ENCODE measurements around the gene PIK3CD. TPM values are rescaled to one million over a fixed set of nuclear protein-coding genes. Genes with fewer than 3 reads are reported as not detected.

The PIK3CD gene
- total and polyA plus RNA-seq, 4 donors: 4.9 to 9.6 (median 7.9) TPM

DNA sequence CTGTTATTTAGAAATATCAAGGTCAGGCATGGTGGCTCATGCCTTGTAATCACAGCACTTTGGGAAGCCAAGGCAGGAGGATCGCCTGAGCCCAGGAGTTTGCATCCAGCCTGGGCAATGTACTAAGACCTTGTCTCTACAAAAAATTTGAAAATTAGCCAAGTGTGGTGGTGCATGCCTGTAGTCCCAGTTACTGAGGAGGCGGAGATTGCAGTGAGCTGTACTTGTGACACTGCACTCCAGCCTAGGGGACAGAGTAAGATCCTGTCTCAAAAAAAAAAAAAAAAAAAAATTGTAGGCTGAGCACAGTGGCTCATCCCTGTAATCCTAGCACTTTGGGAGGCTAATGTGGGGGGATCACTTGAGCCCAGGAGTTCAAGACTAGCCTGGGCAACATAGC lies 45.3 kb downstream of the PIK3CD start:
- Histone ChIP-seq H3K4me3 (ENCODE audit: low read depth, low read length) (no peak overlapping the region), H3K4me1 (ENCODE audit: control insufficient read depth, insufficient read depth, low read length) (no peaks in the 10 kb centered on the region), H3K27me3 (ENCODE audit: control insufficient read depth, insufficient read depth, low read length) (no peaks in the 10 kb centered on the region), H3K27ac (ENCODE audit: low read depth, low read length) (no peak overlapping the region), H3K9me3 (ENCODE audit: control insufficient read depth, insufficient read depth, low read length) (no peaks in the 10 kb centered on the region), H3K36me3 (ENCODE audit: control insufficient read depth, insufficient read depth, low read length) (no peaks in the 10 kb centered on the region)
- DNase-seq (ENCODE audit: low read depth in 4 of 6, low spot score in 6 of 6): no peak
- WGBS (ENCODE audit: insufficient coverage): 100% methylated on average over 1 of the region's 2 CpGs

DNA sequence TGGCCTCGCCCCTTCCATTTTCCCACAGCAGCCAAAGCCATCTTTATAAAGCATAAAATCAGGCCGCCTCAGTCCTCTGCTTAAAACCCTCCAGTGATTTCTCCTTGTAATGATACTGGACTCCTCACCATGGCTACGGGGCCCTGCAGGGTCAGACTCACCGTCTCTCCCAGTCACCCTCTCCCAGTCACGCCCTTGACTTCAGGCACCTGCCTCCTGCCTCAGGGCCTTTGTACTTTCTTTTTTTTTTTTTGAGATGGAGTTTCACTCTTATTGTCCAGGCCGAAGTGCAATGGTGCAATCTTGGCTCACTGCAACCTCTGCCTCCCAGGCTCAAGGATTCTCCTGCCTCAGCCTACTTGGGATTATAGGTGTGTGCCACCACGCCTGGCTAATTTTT lies 47.8 kb downstream of the PIK3CD start:
- WGBS (ENCODE audit: insufficient coverage): 84% methylated on average over 3 of the region's 7 CpGs
- DNase-seq (ENCODE audit: low read depth in 4 of 6, low spot score in 6 of 6): no peak
- no peaks in the 10 kb centered on the region for H3K27me3 ChIP-seq (ENCODE audit: control insufficient read depth, insufficient read depth, low read length)
- no peak overlapping the region for H3K4me3 ChIP-seq (ENCODE audit: low read depth, low read length)
- no peaks in the 10 kb centered on the region for H3K9me3 ChIP-seq (ENCODE audit: control insufficient read depth, insufficient read depth, low read length)
- H3K4me1 ChIP-seq (ENCODE audit: control insufficient read depth, insufficient read depth, low read length): no peaks in the 10 kb centered on the region
- H3K36me3 ChIP-seq (ENCODE audit: control insufficient read depth, insufficient read depth, low read length): no peaks in the 10 kb centered on the region
- H3K27ac ChIP-seq (ENCODE audit: low read depth, low read length): no peak overlapping the region

DNA sequence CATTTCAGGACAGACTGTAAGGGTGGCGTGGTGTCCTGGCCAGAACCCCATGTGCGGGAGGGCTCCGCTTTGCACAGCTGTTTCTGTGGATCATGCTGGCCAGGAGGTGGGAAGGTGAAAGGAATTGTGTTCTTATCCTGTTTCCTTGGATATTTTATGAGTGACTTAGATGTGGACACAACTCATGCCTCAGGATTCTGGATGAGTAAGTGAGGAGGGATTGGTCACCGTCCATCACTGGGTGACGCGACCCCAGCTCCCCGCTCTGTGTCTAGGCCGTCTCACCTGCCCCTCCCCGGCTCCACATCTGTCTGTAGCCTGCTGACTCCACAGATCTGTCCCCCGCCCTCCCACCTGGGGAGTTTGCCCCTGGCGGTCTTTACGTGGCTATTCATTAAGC lies 48.8 kb downstream of the PIK3CD start:
- no peaks in the 10 kb centered on the region for H3K36me3 ChIP-seq (ENCODE audit: control insufficient read depth, insufficient read depth, low read length)
- no peak overlapping the region for H3K27ac ChIP-seq (ENCODE audit: low read depth, low read length)
- no peaks in the 10 kb centered on the region for H3K9me3 ChIP-seq (ENCODE audit: control insufficient read depth, insufficient read depth, low read length)
- no peak overlapping the region for H3K4me3 ChIP-seq (ENCODE audit: low read depth, low read length)
- no peaks in the 10 kb centered on the region for H3K27me3 ChIP-seq (ENCODE audit: control insufficient read depth, insufficient read depth, low read length)
- DNase-seq (ENCODE audit: low read depth in 4 of 6, low spot score in 6 of 6): no peak
- no peaks in the 10 kb centered on the region for H3K4me1 ChIP-seq (ENCODE audit: control insufficient read depth, insufficient read depth, low read length)
- WGBS (ENCODE audit: insufficient coverage): 65% methylated on average over 12 of the region's 12 CpGs

- DNase-seq (ENCODE audit: low read depth in 4 of 6, low spot score in 6 of 6): no peak
- Histone ChIP-seq H3K27me3 (ENCODE audit: control insufficient read depth, insufficient read depth, low read length) (no peaks in the 10 kb centered on the region), H3K9me3 (ENCODE audit: control insufficient read depth, insufficient read depth, low read length) (no peaks in the 10 kb centered on the region), H3K4me3 (ENCODE audit: low read depth, low read length) (no peak overlapping the region), H3K36me3 (ENCODE audit: control insufficient read depth, insufficient read depth, low read length) (no peaks in the 10 kb centered on the region), H3K4me1 (ENCODE audit: control insufficient read depth, insufficient read depth, low read length) (no peaks in the 10 kb centered on the region), H3K27ac (ENCODE audit: low read depth, low read length) (no peak overlapping the region)
- WGBS (ENCODE audit: insufficient coverage): 93% methylated on average over 4 of the region's 4 CpGs
These were observed 50.1 kb downstream of the PIK3CD start for GRCh38 chr1:9701665-9702064.

DNA sequence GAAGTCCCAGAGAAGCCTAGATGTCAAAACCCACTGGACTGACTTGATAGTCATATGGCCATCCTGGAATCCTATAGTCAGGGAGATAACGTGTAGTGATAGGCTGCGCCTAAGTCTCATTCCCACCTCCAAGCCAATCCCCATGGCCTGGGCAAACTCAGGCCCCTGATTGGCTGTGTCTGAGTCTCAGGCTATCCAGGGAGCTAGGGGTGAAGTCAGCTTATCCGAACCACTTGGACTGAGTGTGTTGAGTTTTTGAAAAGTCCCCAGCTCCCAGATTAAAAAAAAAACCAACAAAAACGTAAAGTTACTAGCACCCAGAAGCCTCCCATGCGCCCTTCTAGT lies 51.6 kb downstream of the PIK3CD start:
- WGBS (ENCODE audit: insufficient coverage): 80% methylated on average over 1 of the region's 5 CpGs
- Histone ChIP-seq H3K4me3 (ENCODE audit: low read depth, low read length) (no peak overlapping the region), H3K9me3 (ENCODE audit: control insufficient read depth, insufficient read depth, low read length) (no peaks in the 10 kb centered on the region), H3K36me3 (ENCODE audit: control insufficient read depth, insufficient read depth, low read length) (no peaks in the 10 kb centered on the region), H3K4me1 (ENCODE audit: control insufficient read depth, insufficient read depth, low read length) (no peaks in the 10 kb centered on the region), H3K27ac (ENCODE audit: low read depth, low read length) (no peak overlapping the region), H3K27me3 (ENCODE audit: control insufficient read depth, insufficient read depth, low read length) (no peaks in the 10 kb centered on the region)
- DNase-seq (ENCODE audit: low read depth in 4 of 6, low spot score in 6 of 6): no peak

DNA sequence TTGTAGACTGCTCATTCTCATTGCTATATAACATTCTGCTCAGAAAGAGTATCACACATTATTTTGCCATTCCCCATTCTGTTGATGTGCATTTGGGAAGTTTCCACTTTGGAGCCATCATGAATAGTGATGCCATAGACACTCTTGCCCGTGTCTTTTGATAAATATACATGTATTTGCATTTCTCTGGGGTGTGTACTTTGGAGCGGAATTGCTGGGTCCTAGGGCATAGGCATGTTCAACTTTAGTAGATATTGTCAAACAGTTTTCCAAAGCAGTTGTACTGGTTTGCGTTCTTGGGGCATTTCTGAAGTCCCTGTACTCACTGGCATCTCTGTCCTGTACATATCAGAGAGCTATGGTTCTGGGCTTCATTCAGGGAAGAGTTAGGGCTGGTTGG lies 52.1 kb downstream of the PIK3CD start:
- DNase-seq (ENCODE audit: low read depth in 4 of 6, low spot score in 6 of 6): no peak
- H3K27me3 ChIP-seq (ENCODE audit: control insufficient read depth, insufficient read depth, low read length): no peaks in the 10 kb centered on the region
- no peaks in the 10 kb centered on the region for H3K9me3 ChIP-seq (ENCODE audit: control insufficient read depth, insufficient read depth, low read length)
- no peaks in the 10 kb centered on the region for H3K4me1 ChIP-seq (ENCODE audit: control insufficient read depth, insufficient read depth, low read length)
- H3K36me3 ChIP-seq (ENCODE audit: control insufficient read depth, insufficient read depth, low read length): no peaks in the 10 kb centered on the region
- 85% methylated on average over 2 of the region's 3 CpGs for WGBS (ENCODE audit: insufficient coverage)
- H3K4me3 ChIP-seq (ENCODE audit: low read depth, low read length): no peak overlapping the region
- no peak overlapping the region for H3K27ac ChIP-seq (ENCODE audit: low read depth, low read length)

DNA sequence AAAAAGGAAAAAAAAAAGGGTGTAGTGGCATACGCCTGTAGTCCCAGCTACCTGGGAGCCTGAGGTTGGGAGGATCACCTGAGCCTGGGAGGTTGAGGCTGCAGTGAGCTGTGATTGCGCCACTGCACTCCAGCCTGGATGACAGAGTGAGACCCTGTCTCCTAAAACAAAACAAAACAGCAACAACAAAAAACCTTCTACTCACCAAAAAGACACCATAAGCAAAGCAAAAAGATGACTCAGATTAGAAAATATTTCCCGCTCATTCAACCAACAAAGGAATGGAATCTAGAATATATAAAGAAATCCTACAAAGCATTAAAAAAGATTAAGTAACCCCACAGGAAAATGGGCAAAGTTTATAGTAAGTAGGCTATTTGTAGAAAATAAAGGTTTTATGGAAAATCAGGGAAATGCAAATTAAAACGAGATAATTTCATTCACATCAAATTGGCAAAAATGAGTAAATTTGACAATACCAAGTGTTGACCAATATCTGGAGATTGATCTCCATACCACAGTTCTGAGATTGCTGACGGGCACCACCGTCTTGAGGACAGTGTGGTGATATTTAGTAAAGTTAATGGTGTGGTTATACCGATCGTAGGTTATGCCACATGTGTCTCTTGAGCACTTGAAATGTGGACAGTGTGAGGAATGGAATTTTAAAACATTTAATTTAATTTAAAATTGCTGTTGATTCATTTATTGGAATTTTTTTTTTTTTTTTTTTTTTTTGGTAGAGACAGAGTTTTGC lies 54.0 kb downstream of the PIK3CD start:
- 75% methylated on average over 2 of the region's 8 CpGs for WGBS (ENCODE audit: insufficient coverage)
- no peaks in the 10 kb centered on the region for H3K27me3 ChIP-seq (ENCODE audit: control insufficient read depth, insufficient read depth, low read length)
- H3K27ac ChIP-seq (ENCODE audit: low read depth, low read length): no peak overlapping the region
- no peaks in the 10 kb centered on the region for H3K4me1 ChIP-seq (ENCODE audit: control insufficient read depth, insufficient read depth, low read length)
- no peak for DNase-seq (ENCODE audit: low read depth in 4 of 6, low spot score in 6 of 6)
- H3K36me3 ChIP-seq (ENCODE audit: control insufficient read depth, insufficient read depth, low read length): no peaks in the 10 kb centered on the region
- H3K9me3 ChIP-seq (ENCODE audit: control insufficient read depth, insufficient read depth, low read length): no peaks in the 10 kb centered on the region
- H3K4me3 ChIP-seq (ENCODE audit: low read depth, low read length): no peak overlapping the region

- H3K36me3 ChIP-seq (ENCODE audit: control insufficient read depth, insufficient read depth, low read length): no peaks in the 10 kb centered on the region
- DNase-seq (ENCODE audit: low read depth in 4 of 6, low spot score in 6 of 6): no peak
- H3K27ac ChIP-seq (ENCODE audit: low read depth, low read length): no peak overlapping the region
- WGBS (ENCODE audit: insufficient coverage): 84% methylated on average over 3 of the region's 4 CpGs
- no peak overlapping the region for H3K4me3 ChIP-seq (ENCODE audit: low read depth, low read length)
- H3K4me1 ChIP-seq (ENCODE audit: control insufficient read depth, insufficient read depth, low read length): no peaks in the 10 kb centered on the region
- no peaks in the 10 kb centered on the region for H3K9me3 ChIP-seq (ENCODE audit: control insufficient read depth, insufficient read depth, low read length)
- H3K27me3 ChIP-seq (ENCODE audit: control insufficient read depth, insufficient read depth, low read length): no peaks in the 10 kb centered on the region
These were observed 54.6 kb downstream of the PIK3CD start for GRCh38 chr1:9706178-9706577.

GRCh38 chr1:9710037-9710436 lies 58.5 kb downstream of the PIK3CD start:
- no peaks in the 10 kb centered on the region for H3K9me3 ChIP-seq (ENCODE audit: control insufficient read depth, insufficient read depth, low read length)
- H3K27me3 ChIP-seq (ENCODE audit: control insufficient read depth, insufficient read depth, low read length): no peaks in the 10 kb centered on the region
- H3K36me3 ChIP-seq (ENCODE audit: control insufficient read depth, insufficient read depth, low read length): peaks cover 3% of the 10 kb centered on the region
- DNase-seq (ENCODE audit: low read depth in 4 of 6, low spot score in 6 of 6): no peak
- no peak overlapping the region for H3K27ac ChIP-seq (ENCODE audit: low read depth, low read length)
- no peak overlapping the region for H3K4me3 ChIP-seq (ENCODE audit: low read depth, low read length)
- 92% methylated on average over 6 of the region's 8 CpGs for WGBS (ENCODE audit: insufficient coverage)
- H3K4me1 ChIP-seq (ENCODE audit: control insufficient read depth, insufficient read depth, low read length): no peaks in the 10 kb centered on the region

DNA sequence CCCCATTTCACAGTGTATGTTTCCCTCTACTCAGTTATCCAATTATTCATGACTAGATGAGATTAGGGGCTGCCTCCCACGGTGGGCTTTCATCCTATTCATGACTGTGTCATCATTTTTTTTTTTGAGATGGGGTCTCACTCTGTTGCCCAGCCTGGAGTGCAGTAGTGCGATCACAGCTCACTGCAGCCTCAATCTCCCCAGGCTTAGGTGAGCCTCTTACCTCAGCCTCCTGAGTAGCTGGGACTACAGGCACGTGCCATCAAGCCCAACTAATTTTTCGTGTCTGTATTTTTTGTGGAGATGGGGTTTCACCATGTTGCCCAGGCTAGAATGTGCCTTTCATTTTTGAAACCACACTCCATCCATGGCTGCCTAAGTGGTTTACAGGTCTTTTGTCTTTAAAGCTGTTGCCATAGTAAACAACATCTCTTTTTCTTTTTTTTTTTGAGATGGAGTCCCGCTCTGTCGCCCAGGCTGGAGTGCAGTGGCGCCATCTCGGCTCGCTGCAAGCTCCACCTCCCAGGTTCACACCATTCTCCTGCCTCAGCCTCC lies 60.0 kb downstream of the PIK3CD start:
- H3K9me3 ChIP-seq (ENCODE audit: control insufficient read depth, insufficient read depth, low read length): no peaks in the 10 kb centered on the region
- DNase-seq (ENCODE audit: low read depth in 4 of 6, low spot score in 6 of 6): no peak
- H3K36me3 ChIP-seq (ENCODE audit: control insufficient read depth, insufficient read depth, low read length): peaks cover 18% of the 10 kb centered on the region
- no peak overlapping the region for H3K4me3 ChIP-seq (ENCODE audit: low read depth, low read length)
- H3K27ac ChIP-seq (ENCODE audit: low read depth, low read length): no peak overlapping the region
- H3K4me1 ChIP-seq (ENCODE audit: control insufficient read depth, insufficient read depth, low read length): peaks cover under 1% of the 10 kb centered on the region
- WGBS (ENCODE audit: insufficient coverage): 85% methylated on average over 2 of the region's 9 CpGs
- no peaks in the 10 kb centered on the region for H3K27me3 ChIP-seq (ENCODE audit: control insufficient read depth, insufficient read depth, low read length)
